Measurements from ENCODE around the gene OR2L5. TPM values are rescaled to one million over a fixed set of nuclear protein-coding genes. Genes with fewer than 3 reads are reported as not detected.

OR2L5 gene
- total RNA-seq: not detected
- long read RNA-seq: 0 reads

- ATAC-seq (no peak), DNase-seq (ENCODE audit: missing footprints) (no peak)
- intact Hi-C loops (cut with DNase I): no loop called here
These were observed at the start of gene OR2L5 for GRCh38 chr1:248013229-248013710. OR2L5 (plus strand) TSS chr1:248013660; CDS start chr1:248021948, 8,288 bp downstream.

- DNase-seq (ENCODE audit: missing footprints): no peak
- no peak for ATAC-seq
- intact Hi-C loops (cut with DNase I): no loop called here
These were observed 48.5 kb upstream of the OR2L5 start, which contains the start of gene OR2AK2 for GRCh38 chr1:247964933-247965332. OR2AK2 (plus strand) TSS chr1:247965233; CDS start chr1:247965377, 144 bp downstream.

GRCh38 chr1:247966532-247967204, 46.8 kb upstream of the OR2L5 start:
- intact Hi-C loops (cut with DNase I): no loop called here
- no peak for ATAC-seq
- no peak for DNase-seq (ENCODE audit: missing footprints)

- intact Hi-C loops (cut with DNase I): no loop called here
- DNase-seq (ENCODE audit: missing footprints): no peak
- ATAC-seq: no peak
These were observed 20.5 kb upstream of the OR2L5 start for GRCh38 chr1:247992986-247993385.

GRCh38 chr1:247998811-247999210, 14.6 kb upstream of the OR2L5 start:
- intact Hi-C loops (cut with DNase I): no loop called here

GRCh38 chr1:248000169-248000568, 13.3 kb upstream of the OR2L5 start:
- DNase-seq (ENCODE audit: missing footprints) (no peak), ATAC-seq (no peak)
- intact Hi-C loops (cut with DNase I): no loop called here

More at GRCh38 chr1:247998811-247999210, 14.6 kb upstream of the OR2L5 start:
- DNase-seq (ENCODE audit: missing footprints) (no peak), ATAC-seq (no peak)

GRCh38 chr1:248007778-248008177, 5.7 kb upstream of the OR2L5 start:
- DNase-seq (ENCODE audit: missing footprints) (no peak), ATAC-seq (no peak)
- intact Hi-C loops (cut with DNase I): no loop called here

GRCh38 chr1:248009681-248010080, 3.8 kb upstream of the OR2L5 start:
- DNase-seq (ENCODE audit: missing footprints) (no peak), ATAC-seq (no peak)
- intact Hi-C loops (cut with DNase I): no loop called here

- intact Hi-C loops (cut with DNase I): no loop called here
- no peak for ATAC-seq
- DNase-seq (ENCODE audit: missing footprints): no peak
These were observed 2.3 kb downstream of the OR2L5 start for GRCh38 chr1:248015803-248016202.

GRCh38 chr1:248029770-248030169, 16.3 kb downstream of the OR2L5 start, which contains the start of gene OR2L2:
OR2L2 (plus strand) TSS chr1:248030070; CDS start chr1:248038268, 8,198 bp downstream.
- DNase-seq (ENCODE audit: missing footprints) (no peak), ATAC-seq (no peak)
- intact Hi-C loops (cut with DNase I): no loop called here

- no peak for ATAC-seq
- no peak for DNase-seq (ENCODE audit: missing footprints)
- intact Hi-C loops (cut with DNase I): no loop called here
These were observed 31.7 kb downstream of the OR2L5 start for GRCh38 chr1:248045209-248045608.

GRCh38 chr1:248046536-248046935, 33.1 kb downstream of the OR2L5 start, which contains the start of gene OR2L3:
OR2L3 (plus strand) TSS chr1:248046836; CDS start chr1:248060682, 13,846 bp downstream.
- DNase-seq (ENCODE audit: missing footprints): no peak
- ATAC-seq: no peak
- intact Hi-C loops (cut with DNase I): no loop called here

- intact Hi-C loops (cut with DNase I): no loop called here
- DNase-seq (ENCODE audit: missing footprints): no peak
- no peak for ATAC-seq
These were observed 33.5 kb downstream of the OR2L5 start for GRCh38 chr1:248047008-248047407.

GRCh38 chr1:248054671-248055070, 41.2 kb downstream of the OR2L5 start:
- intact Hi-C loops (cut with DNase I): no loop called here
- ATAC-seq: no peak
- no peak for DNase-seq (ENCODE audit: missing footprints)

- DNase-seq (ENCODE audit: missing footprints) (no peak), ATAC-seq (no peak)
- intact Hi-C loops (cut with DNase I): no loop called here
These were observed 41.8 kb downstream of the OR2L5 start for GRCh38 chr1:248055261-248055660.

- intact Hi-C loops (cut with DNase I): no loop called here
- DNase-seq (ENCODE audit: missing footprints): no peak
- ATAC-seq: no peak
These were observed 51.6 kb downstream of the OR2L5 start for GRCh38 chr1:248065071-248065470.

- ATAC-seq: no peak
- intact Hi-C loops (cut with DNase I): no loop called here
- DNase-seq (ENCODE audit: missing footprints): no peak
These were observed 52.1 kb downstream of the OR2L5 start for GRCh38 chr1:248065604-248066003.
